NCI-H345 (cell line): ENCODE measurements around the gene UGT1A1.

Experiments
- DNase-seq: peaks from one replicate; lab custom pipeline; 2025; lab: John Stamatoyannopoulos, UW

Gene UGT1A1

GRCh38 chr2:233817995-233818638 is 58.0 kb downstream of the UGT1A1 start:
- DNase-seq, result no peak

DNA sequence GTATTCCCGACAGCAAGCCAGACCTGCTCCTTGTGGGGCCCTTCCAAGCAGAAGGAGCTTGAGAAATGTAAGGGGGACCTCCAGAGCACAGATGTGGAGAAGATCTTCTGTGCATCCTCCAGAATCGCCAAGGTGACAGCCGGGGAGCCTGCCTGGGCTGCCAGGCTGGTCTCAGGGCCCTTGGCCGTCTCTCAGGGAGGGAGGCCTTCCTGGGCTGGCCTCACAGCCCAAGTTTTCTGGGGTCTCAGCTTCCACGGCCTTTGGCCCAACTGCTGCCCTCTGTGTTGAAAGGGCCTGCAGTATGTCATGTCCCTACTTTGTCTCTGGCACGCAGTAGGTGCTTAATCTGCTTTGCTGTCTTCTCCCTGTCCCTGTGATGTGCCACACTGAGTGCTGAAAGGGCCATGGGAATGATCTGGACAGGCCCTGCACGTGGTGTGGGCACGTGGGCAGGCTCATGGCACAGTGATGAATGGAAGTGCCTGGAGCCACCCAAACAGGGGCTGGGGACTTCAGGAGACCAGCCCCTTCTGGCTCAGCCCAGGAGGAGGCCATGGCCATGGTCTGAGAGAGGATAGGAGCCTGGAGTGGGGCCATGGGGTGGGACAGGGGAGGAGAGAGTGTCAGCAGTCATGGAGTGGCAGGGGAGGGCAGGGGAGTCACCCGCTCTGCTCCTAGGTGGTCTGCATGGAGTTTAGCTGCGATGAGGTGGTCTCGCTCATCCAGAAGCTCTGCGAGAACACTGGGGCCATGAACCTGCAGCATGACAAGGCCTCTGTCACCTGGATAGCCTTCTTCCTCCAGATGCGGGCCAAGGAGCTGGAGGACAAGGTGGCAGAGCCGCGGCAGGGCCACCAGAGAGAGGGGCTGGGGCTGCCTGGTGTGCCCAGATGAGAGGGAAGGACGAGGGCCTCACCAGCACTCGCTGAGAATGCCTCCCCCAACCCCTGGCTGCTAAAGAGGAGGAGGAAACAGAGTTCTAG is 58.9 kb downstream of the UGT1A1 start:
- no peak for DNase-seq

- no peak for DNase-seq
Observed at GRCh38 chr2:233819884-233820773, 60.1 kb downstream of the UGT1A1 start.

GRCh38 chr2:233820774-233821105 is 60.7 kb downstream of the UGT1A1 start:
- DNase-seq, result no peak

DNA sequence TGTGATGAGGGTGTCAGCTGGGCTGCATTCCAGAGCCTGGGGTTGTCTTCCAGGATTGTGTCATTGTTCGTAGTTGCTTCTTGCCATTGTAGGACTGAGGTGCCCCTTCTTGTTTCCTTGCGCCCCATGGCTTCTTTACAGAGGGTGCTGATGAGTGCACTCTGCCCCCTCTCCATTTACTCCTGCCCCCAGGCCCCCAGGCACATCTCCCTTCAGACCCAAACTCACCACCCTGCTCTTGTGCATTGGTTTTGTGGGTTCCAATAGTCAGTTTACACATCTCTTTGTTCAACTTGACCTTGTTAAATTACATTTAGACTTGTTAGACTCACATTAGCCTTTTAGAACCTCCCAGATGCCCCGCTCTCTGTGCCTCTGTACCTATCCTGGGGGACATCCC is 61.1 kb downstream of the UGT1A1 start:
- DNase-seq, result no peak

- DNase-seq, result no peak
Observed at GRCh38 chr2:233821709-233822100, 61.6 kb downstream of the UGT1A1 start.

GRCh38 chr2:233822101-233822771 is 62.2 kb downstream of the UGT1A1 start:
- no peak for DNase-seq
